Kidney epithelial cell (primary cell): ENCODE results near the gene LEPROT. TPM values are rescaled to one million over a fixed set of nuclear protein-coding genes. Genes with fewer than 3 reads are reported as not detected.

Experiments used
- DNase-seq: peaks from one replicate; pipeline ENCODE4 v3.0.0-alpha.2; 2010; ENCODE audit warnings: low read depth
- H3K27me3 ChIP-seq: 2 replicates; pipeline ENCODE4 v1.6.0; 2011; ENCODE audit warnings: low read length; ENCODE audit not compliant: control insufficient read depth, insufficient read depth
- H3K36me3 ChIP-seq: 2 replicates; pipeline ENCODE4 v1.5.1; 2011; ENCODE audit warnings: low read length; ENCODE audit not compliant: control insufficient read depth, insufficient read depth
- H3K4me3 ChIP-seq: 2 replicates; pipeline ENCODE4 v1.5.1; 2011; ENCODE audit warnings: low read depth, mild to moderate bottlenecking, control low read depth, low read length
- total RNA-seq: library from RNA; depleted of rRNA; stranded (reverse); fragments of >200 nt; gene quantifications from 2 replicates; pipeline ENCODE4 v1.2.3, GENCODE V29; 2015
- TF ChIP-seq, protein P1 (sequence below): IDR thresholded peaks from 2 replicates; pipeline ENCODE4 v1.5.1; 2011; ENCODE audit warnings: mild to moderate bottlenecking, moderate library complexity, low read length, control low read depth, inconsistent platforms; ENCODE audit not compliant: insufficient read depth, poor library complexity, severe bottlenecking

The LEPROT gene
- total RNA-seq, 1 donor from 2014 or later = 59.6 TPM

DNA sequence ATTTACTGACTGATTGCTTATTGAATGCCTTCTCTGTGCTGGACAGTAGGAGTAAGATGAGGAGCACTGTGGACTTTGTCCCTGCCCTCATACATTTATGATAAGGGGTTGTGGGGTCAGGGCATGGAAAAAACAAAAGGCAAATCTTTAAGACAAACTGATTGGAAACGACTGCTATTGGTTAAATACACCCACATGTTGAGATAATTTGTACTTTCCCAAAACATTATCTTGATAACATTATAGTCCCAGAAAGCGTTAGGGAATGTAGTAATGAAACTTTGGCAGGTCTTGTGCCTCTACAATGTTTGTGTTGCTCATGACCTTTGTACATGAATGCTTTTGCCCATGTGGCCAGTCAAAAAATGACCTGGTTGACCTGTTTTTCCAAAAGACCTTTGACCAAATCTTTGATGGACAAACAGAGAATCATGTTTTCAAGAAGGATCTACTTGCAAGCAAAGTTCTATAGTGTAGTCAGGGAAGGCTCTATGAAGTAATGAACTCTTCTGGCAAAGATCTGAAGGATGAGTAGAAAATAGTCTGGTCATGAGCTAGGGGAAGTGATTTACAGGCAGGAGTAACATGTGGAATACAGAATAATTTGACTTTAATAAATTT is 50.9 kb downstream of the LEPROT start:
- TF ChIP-seq, protein P1, sequence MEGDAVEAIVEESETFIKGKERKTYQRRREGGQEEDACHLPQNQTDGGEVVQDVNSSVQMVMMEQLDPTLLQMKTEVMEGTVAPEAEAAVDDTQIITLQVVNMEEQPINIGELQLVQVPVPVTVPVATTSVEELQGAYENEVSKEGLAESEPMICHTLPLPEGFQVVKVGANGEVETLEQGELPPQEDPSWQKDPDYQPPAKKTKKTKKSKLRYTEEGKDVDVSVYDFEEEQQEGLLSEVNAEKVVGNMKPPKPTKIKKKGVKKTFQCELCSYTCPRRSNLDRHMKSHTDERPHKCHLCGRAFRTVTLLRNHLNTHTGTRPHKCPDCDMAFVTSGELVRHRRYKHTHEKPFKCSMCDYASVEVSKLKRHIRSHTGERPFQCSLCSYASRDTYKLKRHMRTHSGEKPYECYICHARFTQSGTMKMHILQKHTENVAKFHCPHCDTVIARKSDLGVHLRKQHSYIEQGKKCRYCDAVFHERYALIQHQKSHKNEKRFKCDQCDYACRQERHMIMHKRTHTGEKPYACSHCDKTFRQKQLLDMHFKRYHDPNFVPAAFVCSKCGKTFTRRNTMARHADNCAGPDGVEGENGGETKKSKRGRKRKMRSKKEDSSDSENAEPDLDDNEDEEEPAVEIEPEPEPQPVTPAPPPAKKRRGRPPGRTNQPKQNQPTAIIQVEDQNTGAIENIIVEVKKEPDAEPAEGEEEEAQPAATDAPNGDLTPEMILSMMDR = no peak
- no peaks in the 10 kb centered on the region for H3K36me3 ChIP-seq
- DNase-seq = no peak
- H3K27me3 ChIP-seq = no peaks in the 10 kb centered on the region
- no peak overlapping the region for H3K4me3 ChIP-seq

DNA sequence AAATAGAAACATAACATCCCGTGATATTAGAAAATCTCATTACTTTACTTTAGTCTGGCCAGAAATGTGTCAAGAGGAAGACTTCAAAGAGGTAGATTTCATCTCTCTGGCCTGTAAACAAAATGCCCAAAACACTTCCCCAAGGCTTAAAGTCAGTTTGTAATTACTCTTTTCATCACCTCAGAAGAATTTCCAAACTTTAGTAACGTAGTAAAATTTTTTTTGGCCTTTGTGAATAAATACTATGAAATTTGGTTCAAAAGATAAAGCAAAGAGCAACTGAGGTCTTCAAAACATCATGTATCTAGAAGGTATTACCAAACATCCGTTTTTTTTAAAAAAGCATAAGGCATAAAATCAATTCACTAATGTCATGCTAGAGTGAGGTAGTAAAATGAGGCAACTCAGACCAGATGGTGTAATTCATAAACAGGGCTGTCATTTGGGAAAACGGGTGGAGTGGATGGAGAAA is 51.4 kb downstream of the LEPROT start:
- Histone ChIP-seq H3K27me3 (no peaks in the 10 kb centered on the region), H3K36me3 (no peaks in the 10 kb centered on the region), H3K4me3 (no peak overlapping the region)
- TF ChIP-seq, protein P1 = no peak
- no peak for DNase-seq

DNA sequence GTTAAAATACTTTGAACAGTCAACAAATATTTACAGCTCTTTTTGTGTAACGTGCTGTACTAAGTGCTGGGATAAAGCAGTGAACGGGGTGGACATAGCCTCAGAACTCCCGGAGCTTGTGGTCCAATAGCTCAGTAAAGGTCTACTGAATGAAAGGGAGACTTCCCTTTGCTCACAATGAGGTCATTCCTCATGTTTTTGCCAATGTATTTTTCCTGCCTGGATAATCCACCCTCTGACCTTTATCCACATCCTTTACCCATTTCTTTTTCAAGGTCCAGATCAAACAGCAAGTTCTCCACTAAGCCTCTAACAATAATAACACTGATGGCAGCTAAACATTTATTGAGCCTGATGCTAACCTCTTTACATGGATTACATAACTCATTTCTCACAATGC is 55.9 kb downstream of the LEPROT start:
- TF ChIP-seq, protein P1 = no peak
- Histone ChIP-seq H3K4me3 (no peak overlapping the region), H3K36me3 (no peaks in the 10 kb centered on the region), H3K27me3 (no peaks in the 10 kb centered on the region)
- DNase-seq = no peak

DNA sequence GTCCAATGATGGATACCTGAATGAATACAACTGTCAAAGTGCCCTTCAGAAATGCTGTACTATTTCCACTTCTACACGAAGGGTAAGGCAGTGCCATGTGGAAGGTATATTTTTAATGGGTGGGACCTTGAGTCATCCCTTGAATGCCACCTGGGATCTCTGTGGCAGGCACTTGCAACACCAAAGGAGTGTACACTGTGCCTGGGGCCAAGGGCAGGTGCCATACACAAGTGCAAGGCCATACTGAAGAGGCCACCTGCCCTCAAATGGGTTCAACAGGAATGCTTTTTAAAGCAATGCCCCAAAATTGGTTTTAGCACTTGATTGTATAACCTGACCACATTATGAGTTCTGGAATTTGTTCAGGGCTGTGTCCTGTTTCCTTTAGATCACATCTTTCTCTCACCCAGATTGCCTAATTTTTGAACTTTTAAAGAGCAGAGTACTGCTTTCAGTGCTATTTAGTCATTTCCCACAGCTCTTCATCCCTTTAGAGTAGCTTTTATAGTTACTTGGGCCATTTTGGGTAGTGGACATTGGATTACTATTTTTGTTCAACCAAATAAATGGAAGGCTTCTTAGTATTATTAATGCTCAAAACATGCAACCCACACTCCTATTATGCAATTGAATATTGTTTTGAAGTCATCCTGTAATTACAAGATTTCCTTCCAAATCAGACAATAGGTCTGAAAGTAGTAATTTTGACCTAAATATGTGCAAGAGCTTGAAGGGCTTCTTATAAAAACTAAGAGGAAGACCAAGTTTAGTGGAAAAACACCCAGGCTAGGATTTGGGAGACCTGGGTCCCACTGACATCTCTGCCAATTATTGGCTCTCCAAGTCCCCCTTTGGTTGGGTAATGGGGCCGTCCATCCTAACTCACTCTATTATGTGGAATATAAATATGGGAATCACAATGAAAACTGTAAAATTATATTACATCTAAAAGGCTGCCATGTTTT is 57.2 kb downstream of the LEPROT start:
- DNase-seq = no peak
- no peaks in the 10 kb centered on the region for H3K27me3 ChIP-seq
- TF ChIP-seq, protein P1 = no peak
- no peak overlapping the region for H3K4me3 ChIP-seq
- no peaks in the 10 kb centered on the region for H3K36me3 ChIP-seq

DNA sequence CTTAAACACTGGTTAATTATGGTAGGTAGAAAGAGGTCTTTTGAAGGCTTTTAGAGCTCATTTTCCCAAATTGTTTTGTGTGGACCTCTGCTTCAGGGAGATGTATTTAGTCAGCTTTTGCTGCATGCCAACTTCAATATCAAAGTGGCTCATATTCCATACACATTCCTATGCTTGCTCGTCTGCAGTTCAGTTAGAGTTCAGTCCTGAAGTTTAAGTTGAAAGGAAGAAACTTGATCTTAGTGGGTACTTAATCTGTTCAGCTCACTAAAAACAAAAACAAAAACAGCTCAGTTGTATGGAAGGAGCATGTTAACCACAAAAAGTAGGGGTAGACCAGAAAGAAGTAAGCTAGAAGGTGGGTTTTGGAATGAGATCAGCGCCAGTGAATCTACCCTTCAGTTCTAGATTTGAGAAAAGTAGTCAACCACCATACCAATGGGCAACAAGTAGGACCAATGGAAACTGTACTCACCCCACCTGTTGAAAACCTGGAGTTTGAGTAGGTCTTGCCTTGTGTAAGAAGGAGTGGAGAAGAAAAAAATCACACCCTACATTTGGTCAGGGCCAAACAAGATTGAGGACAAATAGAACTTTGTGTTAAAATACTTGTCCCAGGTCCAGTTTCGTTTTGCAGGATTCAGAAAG is 58.0 kb downstream of the LEPROT start:
- no peak for DNase-seq
- H3K4me3 ChIP-seq = no peak overlapping the region
- no peaks in the 10 kb centered on the region for H3K27me3 ChIP-seq
- no peaks in the 10 kb centered on the region for H3K36me3 ChIP-seq
- TF ChIP-seq, protein P1 = no peak
